Activated CD4-positive, alpha-beta T cell treated with anti-CD3 and anti-CD28 coated beads, Interleukin-2, amount 50 U/mL, for 4 hours (primary cell): Measurements from ENCODE around the gene PRELP.

Source experiments
- DNase-seq, 2 experiments: peaks; one replicate each; pipeline ENCODE4 v3.0.0-alpha.2; 2020

PRELP gene

DNA sequence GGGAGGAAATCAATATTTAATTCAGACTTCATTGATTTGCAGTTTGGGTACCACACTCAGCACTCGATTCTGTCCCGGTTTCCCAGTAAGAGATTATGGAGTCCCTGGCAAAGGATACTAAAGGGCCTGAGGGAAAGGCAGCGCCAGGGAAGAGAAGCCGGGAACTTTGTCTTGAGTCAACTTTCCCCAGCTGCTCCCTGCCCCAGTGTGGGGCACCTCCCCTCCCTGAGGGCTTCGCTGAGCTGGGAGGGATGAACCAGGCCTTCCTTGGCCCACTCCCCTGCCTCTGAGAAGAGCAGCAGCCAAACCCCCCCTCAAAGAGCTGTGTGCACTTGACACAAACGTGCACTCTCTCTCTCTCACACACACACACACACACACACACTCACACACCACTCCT, 51.0 kb downstream of the PRELP start:
- no peak for DNase-seq

DNA sequence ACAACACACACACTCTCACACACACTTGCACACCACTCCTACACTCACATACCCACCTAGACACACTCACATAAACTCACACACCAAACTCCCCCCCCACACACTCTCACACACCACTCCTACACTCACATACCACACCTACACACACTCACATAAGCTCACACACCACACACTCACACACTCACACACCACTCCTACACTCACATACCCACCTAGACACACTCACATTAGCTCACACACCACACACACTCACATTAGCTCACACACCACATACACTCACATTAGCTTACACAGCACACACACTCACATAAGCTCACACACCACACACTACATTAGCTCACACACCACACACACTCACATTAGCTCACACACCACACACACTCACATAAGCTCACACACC, 51.4 kb downstream of the PRELP start:
- DNase-seq, result no peak

DNA sequence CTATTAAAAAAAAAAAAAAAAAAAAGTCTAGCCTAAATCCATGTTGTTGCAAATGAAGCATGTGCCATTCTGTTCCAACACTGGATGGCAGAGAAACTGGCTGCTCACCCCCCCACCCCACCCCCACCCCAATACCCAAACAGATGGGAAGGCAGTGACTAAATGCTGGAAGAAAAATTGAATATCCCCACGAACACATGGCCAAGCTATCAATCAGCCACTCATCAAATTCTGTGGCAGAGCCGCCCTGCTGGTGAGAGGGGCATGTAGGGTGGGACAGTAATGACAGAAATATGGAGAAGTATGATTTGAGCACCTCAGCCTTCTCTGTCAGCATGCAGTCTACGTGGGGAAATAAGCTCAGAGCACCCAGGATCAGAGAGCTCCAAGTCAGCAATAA, 52.5 kb downstream of the PRELP start:
- DNase-seq, result no peak

DNA sequence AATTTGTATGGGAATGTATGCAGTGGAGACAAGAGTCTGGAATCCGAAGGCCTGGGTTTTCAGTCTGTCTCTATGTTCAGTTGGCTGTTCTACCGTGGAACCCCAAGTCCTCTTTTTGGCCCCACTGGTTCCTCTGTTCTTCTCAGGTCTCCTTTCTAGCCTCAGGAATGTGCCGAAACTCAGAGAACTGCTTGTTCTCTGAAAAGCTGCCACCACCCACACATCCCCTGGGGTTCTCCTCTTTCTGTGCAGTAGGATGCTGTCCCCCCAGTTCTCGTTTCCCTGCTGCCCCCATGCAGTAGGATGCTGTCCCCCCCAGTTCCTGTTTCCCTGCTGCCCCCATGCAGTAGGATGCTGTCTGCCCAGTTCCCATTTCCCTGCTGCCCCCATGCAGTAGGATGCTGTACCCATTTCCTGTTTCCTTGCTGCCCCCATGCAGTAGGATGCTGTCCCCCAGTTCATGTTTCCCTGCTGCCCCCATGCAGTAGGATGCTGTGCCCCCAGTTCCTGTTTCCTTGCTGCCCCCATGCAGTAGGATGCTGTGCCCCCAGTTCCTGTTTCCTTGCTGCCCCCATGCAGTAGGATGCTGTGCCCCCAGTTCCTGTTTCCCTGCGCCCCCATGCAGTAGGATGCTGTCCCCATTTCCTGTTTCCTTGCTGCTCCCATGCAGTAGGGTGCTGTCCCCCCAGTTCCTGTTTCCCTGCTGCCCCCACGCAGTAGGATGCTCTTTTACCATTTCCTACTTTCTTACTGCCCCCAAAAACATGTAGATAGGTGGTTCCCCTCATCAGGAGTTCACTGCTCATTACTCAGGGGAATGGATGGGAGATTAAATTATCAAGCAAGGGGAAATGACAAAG, 53.6 kb downstream of the PRELP start:
- DNase-seq, result no peak

DNA sequence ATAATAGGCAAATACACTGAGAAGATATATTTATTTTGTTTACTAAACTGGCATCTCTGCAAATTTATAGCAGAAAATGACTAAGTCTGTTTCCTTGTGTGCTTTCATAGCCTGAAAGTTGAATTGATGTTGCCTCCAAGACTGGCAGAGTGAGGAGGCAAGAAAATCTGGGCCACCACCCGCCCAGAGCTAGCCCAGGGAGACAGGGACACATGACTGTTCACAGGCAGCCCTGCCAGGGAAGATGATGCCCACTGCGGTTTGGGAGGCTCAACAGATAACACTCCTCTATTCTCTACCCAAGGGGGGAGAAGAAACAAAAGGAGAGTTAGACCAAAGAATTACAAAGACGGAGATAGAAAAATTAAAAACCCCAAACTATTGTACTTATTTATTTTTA, 55.5 kb downstream of the PRELP start:
- DNase-seq, result no peak

DNA sequence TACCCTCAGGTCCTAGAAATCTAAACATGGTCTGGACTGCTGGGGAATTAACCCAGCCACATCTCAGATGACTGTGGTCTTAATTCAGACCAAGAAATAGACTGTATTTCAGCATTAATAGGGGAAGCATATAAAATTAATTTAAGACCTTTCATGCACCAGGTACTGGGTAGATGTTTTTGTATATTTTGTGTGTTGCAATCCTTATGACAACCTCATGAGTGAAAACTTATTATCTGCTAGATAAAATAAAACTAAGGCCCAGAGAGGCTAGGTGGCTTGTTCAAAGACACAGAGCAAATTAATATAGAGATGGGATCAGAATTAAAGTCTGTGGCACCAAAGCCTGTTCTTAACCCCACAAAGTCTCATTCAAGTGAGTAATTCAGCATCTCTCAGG, 58.4 kb downstream of the PRELP start:
- DNase-seq, result no peak

DNA sequence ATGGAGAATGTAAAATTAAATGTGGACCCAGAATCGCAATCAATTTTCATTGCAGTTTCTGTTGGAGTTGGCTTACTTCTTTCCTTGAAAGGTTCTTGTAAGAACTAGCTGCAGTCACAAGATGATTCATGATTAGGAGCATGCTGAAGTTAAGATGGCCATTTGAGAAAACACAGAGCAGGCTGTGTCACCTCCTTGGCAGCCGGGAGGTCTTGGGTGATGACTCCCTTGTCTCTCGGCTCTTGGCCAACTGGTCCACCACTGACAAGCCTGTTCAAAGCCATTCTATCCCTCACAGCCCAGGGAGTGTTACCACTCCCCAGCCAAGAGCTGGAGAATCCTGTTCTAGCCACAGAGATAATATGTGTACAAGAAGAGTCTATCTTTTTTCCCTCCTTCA, 58.9 kb downstream of the PRELP start:
- DNase-seq, result no peak

DNA sequence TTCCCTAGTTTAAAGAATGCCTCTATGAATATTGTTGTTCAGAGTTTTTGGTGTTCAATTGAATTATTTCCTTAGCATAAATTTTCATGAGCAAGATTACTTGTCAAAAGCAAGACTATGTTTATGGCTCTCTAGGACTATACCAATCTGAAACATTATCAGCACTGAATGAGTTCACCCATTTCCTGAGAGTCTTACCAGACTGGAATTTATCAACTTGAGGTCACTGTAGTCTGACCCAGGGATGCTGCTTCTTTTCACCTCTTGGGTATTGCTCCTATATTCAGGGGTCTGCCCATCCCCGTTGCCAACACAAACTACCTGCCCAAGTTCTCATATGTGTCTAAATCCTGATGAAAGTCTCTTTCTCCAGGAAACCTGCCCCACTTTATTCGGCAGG, 61.0 kb downstream of the PRELP start:
- no peak for DNase-seq

DNA sequence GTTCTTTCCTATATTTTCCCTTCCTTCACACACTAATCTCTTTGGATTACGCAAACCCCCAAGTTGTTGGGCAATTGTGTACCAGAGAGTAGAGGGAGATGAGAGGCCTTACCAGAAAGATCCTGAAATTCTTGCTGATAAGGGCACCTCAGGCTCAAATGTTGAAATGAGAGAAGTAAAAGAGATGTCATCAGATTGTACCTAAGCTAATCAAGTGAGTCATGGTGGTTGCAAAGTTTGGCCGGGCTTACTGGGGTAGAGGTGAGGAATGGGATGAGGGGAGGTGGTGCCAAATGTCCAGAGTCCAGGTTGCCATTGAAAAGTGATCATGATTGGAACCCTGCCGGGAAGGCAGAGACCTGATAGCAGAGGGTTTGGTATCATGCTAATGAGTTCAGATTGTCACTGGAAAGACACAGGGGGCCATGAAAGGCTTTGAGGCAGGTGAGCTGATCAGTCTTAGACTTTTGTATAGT, 61.4 kb downstream of the PRELP start:
- DNase-seq, result no peak

DNA sequence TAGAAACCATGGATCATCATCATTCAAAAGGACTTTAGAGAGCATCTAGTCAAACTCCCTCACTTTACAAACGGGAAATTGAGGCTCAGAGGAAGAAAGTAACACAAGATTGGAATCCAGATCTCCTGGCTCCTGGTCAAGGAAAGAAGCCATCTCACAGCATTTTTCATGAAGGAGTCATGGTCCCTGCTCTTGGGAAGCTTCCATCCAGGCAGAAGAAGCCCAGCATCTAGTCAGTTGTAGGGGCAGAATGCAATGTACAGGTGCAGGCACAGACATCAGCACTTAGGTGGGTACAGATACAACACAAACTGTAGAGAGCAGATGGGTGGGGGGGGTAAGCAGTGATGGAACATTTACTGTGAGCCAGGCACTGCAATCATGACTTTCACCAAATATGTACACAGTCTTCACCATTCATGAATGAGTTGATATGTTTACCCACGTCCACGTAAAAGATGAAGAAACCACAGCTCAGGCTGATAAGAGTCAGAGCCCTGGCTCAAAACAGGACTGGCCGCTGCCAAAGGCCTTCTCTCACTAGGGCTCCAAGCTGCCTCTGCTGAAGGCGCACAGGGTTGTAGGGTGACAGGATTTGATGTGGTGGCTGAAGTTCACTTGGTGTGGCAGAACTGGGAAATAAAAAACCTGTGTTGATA, 62.3 kb downstream of the PRELP start:
- no peak for DNase-seq

DNA sequence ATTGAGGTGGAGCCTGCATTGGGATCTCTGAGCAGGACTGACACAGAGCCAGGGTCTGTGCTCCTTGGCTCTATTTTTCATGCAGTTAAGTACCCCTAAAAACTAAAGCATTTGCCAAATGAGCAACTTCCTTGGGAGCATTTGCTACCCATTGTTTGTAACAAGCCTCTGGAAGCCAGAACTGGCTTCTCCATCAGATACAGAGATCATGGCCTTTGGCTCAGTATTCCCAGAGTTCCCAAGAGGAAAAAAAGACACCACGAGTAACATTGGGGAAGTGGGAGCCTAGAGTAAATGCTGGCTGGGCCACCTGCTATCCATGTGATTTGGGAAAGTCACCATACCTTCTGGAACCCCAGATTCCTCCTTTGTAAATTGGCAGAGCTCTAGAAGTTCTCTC, 63.1 kb downstream of the PRELP start:
- DNase-seq, result no peak

DNA sequence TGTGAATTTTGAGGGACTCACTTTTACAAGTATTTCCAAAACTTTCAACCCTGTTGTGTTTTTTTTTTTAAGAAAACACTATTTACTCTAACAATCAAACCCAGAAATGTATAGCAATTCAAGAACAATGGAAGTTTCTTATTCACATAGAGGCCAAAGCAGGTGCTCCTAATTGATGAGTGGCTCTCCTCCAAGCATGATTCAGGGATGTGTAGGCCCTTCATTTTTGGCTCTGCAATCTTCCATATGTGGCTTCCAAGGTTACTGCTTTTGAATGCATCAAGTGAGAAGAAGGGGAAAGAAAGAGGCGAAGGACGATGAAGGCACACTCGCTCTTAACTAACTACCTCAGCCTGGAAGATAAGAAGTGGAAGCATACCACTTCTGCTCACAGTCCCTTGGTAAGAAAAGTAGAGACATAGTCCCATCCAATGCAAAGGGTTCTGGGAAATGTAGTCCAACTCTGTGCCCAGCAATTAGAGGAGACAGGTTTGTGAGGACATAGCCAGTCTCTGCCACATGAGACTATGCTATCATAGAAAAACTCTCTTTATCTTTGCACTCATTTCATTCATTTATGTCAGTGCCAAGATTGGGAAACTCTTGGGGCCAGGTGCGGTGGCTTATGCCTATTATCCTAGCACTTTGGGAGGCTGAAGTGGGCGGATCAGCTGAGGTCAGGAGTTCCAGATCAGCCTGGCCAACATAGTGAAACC, 64.4 kb downstream of the PRELP start:
- no peak for DNase-seq
